Transverse colon (tissue), 4 donors: ENCODE results near the gene PRCC. TPM values are rescaled to one million over a fixed set of nuclear protein-coding genes. Genes with fewer than 3 reads are reported as not detected.

ENCODE experiments used
- DNase-seq: peaks from one replicate; pipeline ENCODE4 v3.0.0-alpha.2; 2019
- H3K27ac ChIP-seq, 4 donors: fragments of 200-600 bp; sonication (generic); 2 replicates each; pipeline ENCODE4 v1.5.1; 2016 to 2018; ENCODE audit warnings: inconsistent platforms in 4 of 4
- H3K27me3 ChIP-seq: fragments of 200-600 bp; sonication (generic); 2 replicates; pipeline ENCODE4 v1.5.1; 2017; ENCODE audit warnings: inconsistent platforms
- H3K36me3 ChIP-seq, 4 donors: fragments of 200-600 bp; sonication (generic); 2 replicates each; pipeline ENCODE4 v1.5.1; 2017 to 2019; ENCODE audit warnings: inconsistent platforms in 4 of 4
- H3K4me1 ChIP-seq, 4 donors: fragments of 200-600 bp; sonication (generic); 2 replicates each; pipeline ENCODE4 v1.5.1; 2017 to 2020; ENCODE audit warnings: inconsistent platforms in 4 of 4
- H3K4me3 ChIP-seq, 4 donors: fragments of 200-600 bp; sonication (generic); 1 replicate in 1 of 4; 2 replicates in 3 of 4; pipeline versions ENCODE4 v1.5.1 to v1.6.1; 2017 to 2019; ENCODE audit warnings: inconsistent platforms in 4 of 4
- H3K9me3 ChIP-seq, 2 donors: fragments of 200-600 bp; sonication (generic); 2 replicates each; pipeline ENCODE4 v1.5.1; 2017 to 2019; ENCODE audit warnings: inconsistent platforms in 2 of 2
- EP300 ChIP-seq: sonication (generic); formaldehyde crosslinking; IDR thresholded peaks from one replicate; pipeline ENCODE4 v1.6.1; 2017; ENCODE audit warnings: antibody characterized with exemption, low read depth
- POLR2A ChIP-seq: fragments of 450-650 bp; IDR thresholded peaks from one replicate; pipeline ENCODE4 v1.6.1; 2016; ENCODE audit warnings: antibody characterized with exemption, mild to moderate bottlenecking, moderate library complexity
- POLR2AphosphoS5 ChIP-seq, 3 donors: sonication (generic); formaldehyde crosslinking; IDR thresholded peaks; one replicate each; pipeline ENCODE4 v1.6.1; 2016; ENCODE audit warnings: antibody characterized with exemption in 3 of 3
- WGBS, 2 donors: methylation state at CpG; one replicate each; pipeline ENCODE4 v1.1.5; 2018; ENCODE audit warnings: low coverage in 1 of 2; 5-methylcytosine and 5-hydroxymethylcytosine counted together
- in situ Hi-C, 4 donors: fragments of 200-750 bp; cut with MboI; loops; one replicate each; pipeline versions ENCODE4 v1.15.0 to v1.15.1; 2017; ENCODE audit warnings: low sequenced_read_pairs in 3 of 4, low pct_ligation_motif_present in 1 of 4, low pct_unique_long_range_greater_than_20kb in 1 of 4
- intact Hi-C: fragments of 100-400 bp; cut with DNase I; formaldehyde crosslinking; loops from one replicate; pipeline ENCODE4 v1.15.1; 2023; ENCODE audit warnings: low total_unique reads
- total RNA-seq, 4 donors: library from RNA; depleted of rRNA; stranded (reverse); fragments of >200 nt; gene quantifications; one replicate each; pipeline ENCODE4 v1.1.0, GENCODE V29; 2016
- TF ChIP-seq, protein P1 (sequence below), 5 experiments: fragments of 200-600 bp in 3 of 5; fragments of 450-650 bp in 2 of 5; sonication (generic) in 3 of 5; IDR thresholded peaks; 1 replicate in 2 of 5; 2 replicates in 3 of 5; pipeline ENCODE4 v1.5.1; 2016 to 2017; ENCODE audit warnings: antibody characterized with exemption in 5 of 5, inconsistent platforms in 3 of 5, mild to moderate bottlenecking in 2 of 5, moderate library complexity in 1 of 5

PRCC gene
- total RNA-seq, 4 donors from 2014 or later: 15.1 to 69.9 (median 39.4) TPM

DNA sequence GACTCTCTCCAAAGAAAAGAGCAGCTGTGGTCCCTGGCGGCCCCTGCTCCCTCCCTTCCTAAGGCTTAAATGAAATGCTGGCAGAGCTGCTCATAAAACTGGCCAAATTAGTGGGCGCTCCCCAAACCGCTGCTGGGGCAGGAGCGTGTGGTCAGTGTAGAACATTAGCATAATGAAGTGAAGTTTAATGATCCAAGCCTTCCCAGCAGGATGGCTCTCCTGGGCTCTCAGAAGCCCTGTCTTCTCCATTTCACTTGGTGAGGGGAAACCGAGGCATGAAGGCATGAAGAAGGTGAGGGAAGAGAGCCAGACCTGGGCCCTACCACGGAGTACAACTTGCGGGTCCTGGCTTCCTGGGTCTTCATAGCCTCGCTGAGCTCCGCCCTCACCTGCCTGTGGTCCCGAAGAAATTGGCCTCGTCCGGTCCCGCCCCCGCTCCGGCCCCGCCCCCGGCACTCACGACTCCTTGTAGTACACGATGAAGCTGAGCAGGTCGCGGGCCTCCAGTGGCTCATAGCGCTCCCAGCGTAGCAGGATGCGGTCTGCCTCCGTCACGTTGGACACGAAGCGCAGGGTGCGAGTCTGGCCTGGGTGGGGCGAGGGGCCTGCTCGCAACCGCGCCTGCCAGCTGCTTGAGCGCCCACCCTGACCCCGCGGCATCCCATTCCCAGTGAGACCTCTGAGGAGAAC lies 81.3 kb downstream of the PRCC start:
- no peaks in the 10 kb centered on the region for H3K36me3 ChIP-seq
- H3K4me3 ChIP-seq: no peak overlapping the region
- H3K4me1 ChIP-seq: peaks cover 0 to 20% (median 6%) of the 10 kb centered on the region in 4 donors
- H3K9me3 ChIP-seq: no peaks in the 10 kb centered on the region
- WGBS, 2 donors: 20 to 23% methylated on average over 1 to 21 of the region's 36 CpGs
- H3K27me3 ChIP-seq: peaks cover 66% of the 10 kb centered on the region
- H3K27ac ChIP-seq: no peak overlapping the region
- peak; percentile 65 for DNase-seq
- no peak for TF ChIP-seq EP300
- no peak for TF ChIP-seq POLR2A
- TF ChIP-seq POLR2AphosphoS5 (IDR thresholded peaks at IDR 0.05): no peak
- intact Hi-C loops: no loop called here
- in situ Hi-C loops: no loop called here

GRCh38 chr1:156849151-156849496 lies 81.8 kb downstream of the PRCC start:
- TF ChIP-seq EP300: no peak
- TF ChIP-seq POLR2A: no peak
- TF ChIP-seq, protein P1, sequence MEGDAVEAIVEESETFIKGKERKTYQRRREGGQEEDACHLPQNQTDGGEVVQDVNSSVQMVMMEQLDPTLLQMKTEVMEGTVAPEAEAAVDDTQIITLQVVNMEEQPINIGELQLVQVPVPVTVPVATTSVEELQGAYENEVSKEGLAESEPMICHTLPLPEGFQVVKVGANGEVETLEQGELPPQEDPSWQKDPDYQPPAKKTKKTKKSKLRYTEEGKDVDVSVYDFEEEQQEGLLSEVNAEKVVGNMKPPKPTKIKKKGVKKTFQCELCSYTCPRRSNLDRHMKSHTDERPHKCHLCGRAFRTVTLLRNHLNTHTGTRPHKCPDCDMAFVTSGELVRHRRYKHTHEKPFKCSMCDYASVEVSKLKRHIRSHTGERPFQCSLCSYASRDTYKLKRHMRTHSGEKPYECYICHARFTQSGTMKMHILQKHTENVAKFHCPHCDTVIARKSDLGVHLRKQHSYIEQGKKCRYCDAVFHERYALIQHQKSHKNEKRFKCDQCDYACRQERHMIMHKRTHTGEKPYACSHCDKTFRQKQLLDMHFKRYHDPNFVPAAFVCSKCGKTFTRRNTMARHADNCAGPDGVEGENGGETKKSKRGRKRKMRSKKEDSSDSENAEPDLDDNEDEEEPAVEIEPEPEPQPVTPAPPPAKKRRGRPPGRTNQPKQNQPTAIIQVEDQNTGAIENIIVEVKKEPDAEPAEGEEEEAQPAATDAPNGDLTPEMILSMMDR (IDR thresholded peaks at IDR 0.05): no peak
- no peak for TF ChIP-seq POLR2AphosphoS5 (IDR thresholded peaks at IDR 0.05)
- in situ Hi-C loops (no loop called here), intact Hi-C loops (no loop called here)
- peaks cover 0 to 20% (median 6%) of the 10 kb centered on the region in 4 donors for H3K4me1 ChIP-seq
- H3K27me3 ChIP-seq: peaks cover 60% of the 10 kb centered on the region
- H3K27ac ChIP-seq: no peak overlapping the region
- no peak overlapping the region for H3K4me3 ChIP-seq
- WGBS, 2 donors: 48% methylated on average over 22 of the region's 23 CpGs; no CpG with 5 or more reads in 1 of the 2 donors
- no peak for DNase-seq
- H3K36me3 ChIP-seq: no peaks in the 10 kb centered on the region
- H3K9me3 ChIP-seq: no peaks in the 10 kb centered on the region

Other genes with a start within 250 kb of the PRCC start
- gene IQGAP3, start 195.0 kb upstream of the PRCC start, total RNA-seq: 1 to 10 TPM; 1.7 to 9.4 (median 2.9) TPM
- gene TTC24, start 187.8 kb upstream of the PRCC start, total RNA-seq: not detected
- 100 to 1,000 TPM in 1 of 4 donors, 10 to 100 TPM in 3; 25.1 to 104 (median 77.5) TPM for gene NAXE, start 175.8 kb upstream of the PRCC start, total RNA-seq
- gene GPATCH4, start 166.1 kb upstream of the PRCC start, total RNA-seq: 100 to 1,000 TPM in 1 of 4 donors, 10 to 100 TPM in 3; 12.4 to 113 (median 28.9) TPM
- gene HAPLN2, start 148.1 kb upstream of the PRCC start, total RNA-seq: 1 to 10 TPM in 1 of 4 donors, under 1 TPM in 1, not detected in 2; 0.55 to 1.9 TPM
- gene BCAN, start 125.4 kb upstream of the PRCC start, total RNA-seq: under 1 TPM in 2 of 4 donors, not detected in 2; 0.55 to 0.95 TPM
- gene NES, start 90.1 kb upstream of the PRCC start, total RNA-seq: 10 to 100 TPM in 1 of 4 donors, 1 to 10 TPM in 3; 3.3 to 15.5 (median 5.5) TPM
- 1 to 10 TPM in 1 of 4 donors, under 1 TPM in 1, not detected in 2; 0.79 to 1.9 TPM for gene CRABP2, start 62.0 kb upstream of the PRCC start, total RNA-seq
- gene METTL25B, start 39.1 kb upstream of the PRCC start, total RNA-seq: 10 to 100 TPM; 37.4 to 40.8 (median 39.0) TPM
- gene ISG20L2, start 38.8 kb upstream of the PRCC start, total RNA-seq: 10 to 100 TPM; 25.8 to 61.7 (median 33.1) TPM
- gene MRPL24, start 26.4 kb upstream of the PRCC start, total RNA-seq: 10 to 100 TPM in 3 of 4 donors, 1 to 10 TPM in 1; 6.8 to 44.9 (median 37.1) TPM
- 100 to 1,000 TPM; 150 to 204 (median 179) TPM for gene HDGF, start 15.9 kb upstream of the PRCC start, total RNA-seq
- 1 to 10 TPM in 3 of 4 donors, not detected in 1; 1.9 to 5.9 (median 3.4) TPM for gene SH2D2A, start 49.3 kb downstream of the PRCC start, total RNA-seq
- not detected for gene INSRR, start 91.6 kb downstream of the PRCC start, total RNA-seq
- 1 to 10 TPM in 1 of 4 donors, under 1 TPM in 2, not detected in 1; 0.20 to 2.6 (median 0.64) TPM for gene NTRK1, start 93.3 kb downstream of the PRCC start, total RNA-seq
- 1 to 10 TPM; 1.8 to 5.6 (median 3.7) TPM for gene PEAR1, start 126.2 kb downstream of the PRCC start, total RNA-seq
- gene LRRC71, start 153.1 kb downstream of the PRCC start, total RNA-seq: 1 to 10 TPM in 1 of 4 donors, not detected in 3; 1.2 TPM